ENCODE data around the gene PRR36. TPM values are rescaled to one million over a fixed set of nuclear protein-coding genes. Genes with fewer than 3 reads are reported as not detected.

The PRR36 gene
- total RNA-seq, 2 donors from 2014 or later, result 2.2 to 4.2 TPM

- WGBS, result 90% methylated on average over 16 of the region's 16 CpGs
- Histone ChIP-seq H3K4me1 (replicated peaks) (no peaks in the 10 kb centered on the region), H3K9me3 (no peaks in the 10 kb centered on the region), H3K27ac (no peak overlapping the region), H3K27me3 (replicated peaks; ENCODE audit: insufficient read depth) (no peaks in the 10 kb centered on the region), H3K4me3 (peak overlapping the region in 1 of 2 donors; percentile 49), H3K36me3 (no peaks in the 10 kb centered on the region)
- intact Hi-C loops (cut with DNase I), result no loop called here
- DNase-seq (ENCODE audit: low spot score), result no peak
- no peak for TF ChIP-seq CTCF (IDR thresholded peaks at IDR 0.05)
- no peak for TF ChIP-seq POLR2A (IDR thresholded peaks at IDR 0.05)
- TF ChIP-seq POLR2AphosphoS5 (IDR thresholded peaks at IDR 0.05), result no peak
These were observed 13.4 kb upstream of the PRR36 start for GRCh38 chr19:7887408-7888144.

- Histone ChIP-seq H3K4me3 (no peak overlapping the region), H3K9me3 (no peaks in the 10 kb centered on the region), H3K27me3 (replicated peaks; ENCODE audit: insufficient read depth) (no peaks in the 10 kb centered on the region), H3K4me1 (replicated peaks) (no peaks in the 10 kb centered on the region), H3K36me3 (no peaks in the 10 kb centered on the region), H3K27ac (no peak overlapping the region)
- DNase-seq (ENCODE audit: low spot score), result no peak
- intact Hi-C loops (cut with DNase I), result no loop called here
- TF ChIP-seq POLR2AphosphoS5 (IDR thresholded peaks at IDR 0.05) (no peak), POLR2A (IDR thresholded peaks at IDR 0.05) (no peak), CTCF (IDR thresholded peaks at IDR 0.05) (no peak)
- 66% methylated on average over 8 of the region's 8 CpGs for WGBS
These were observed 11.6 kb upstream of the PRR36 start for GRCh38 chr19:7885818-7886217.

GRCh38 chr19:7883796-7884570 is 9.8 kb upstream of the PRR36 start:
- no peaks in the 10 kb centered on the region for H3K36me3 ChIP-seq
- H3K4me1 ChIP-seq (replicated peaks), result no peaks in the 10 kb centered on the region
- 87% methylated on average over 2 of the region's 2 CpGs for WGBS
- DNase-seq (ENCODE audit: low spot score), result no peak
- TF ChIP-seq POLR2AphosphoS5 (IDR thresholded peaks at IDR 0.05) (no peak), CTCF (IDR thresholded peaks at IDR 0.05) (no peak), POLR2A (IDR thresholded peaks at IDR 0.05) (no peak)
- no peaks in the 10 kb centered on the region for H3K27me3 ChIP-seq (replicated peaks; ENCODE audit: insufficient read depth)
- H3K4me3 ChIP-seq, result no peak overlapping the region
- no peak overlapping the region for H3K27ac ChIP-seq
- intact Hi-C loops (cut with DNase I), result no loop called here
- H3K9me3 ChIP-seq, result no peaks in the 10 kb centered on the region

- Histone ChIP-seq H3K27me3 (replicated peaks; ENCODE audit: insufficient read depth) (no peaks in the 10 kb centered on the region), H3K9me3 (no peaks in the 10 kb centered on the region), H3K27ac (no peak overlapping the region), H3K4me1 (replicated peaks) (no peaks in the 10 kb centered on the region), H3K36me3 (no peaks in the 10 kb centered on the region), H3K4me3 (no peak overlapping the region)
- intact Hi-C loops (cut with DNase I), result no loop called here
- 80% methylated on average over 4 of the region's 4 CpGs for WGBS
- no peak for DNase-seq (ENCODE audit: low spot score)
- TF ChIP-seq POLR2AphosphoS5 (IDR thresholded peaks at IDR 0.05) (no peak), CTCF (IDR thresholded peaks at IDR 0.05) (no peak), POLR2A (IDR thresholded peaks at IDR 0.05) (no peak)
These were observed 8.9 kb upstream of the PRR36 start for GRCh38 chr19:7883105-7883504.

Measured in prostate gland (tissue), 2 donors.